HL-60 (cell line): ENCODE data around the gene RNF112.

ENCODE experiments used
- DNase-seq, 2 experiments: peaks; one replicate each; pipeline ENCODE4 v3.0.0-alpha.2; 2010 to 2020; ENCODE audit warnings: low read depth in 1 of 2, low spot score in 1 of 2
- H3K27ac ChIP-seq: fragments of 250-450 bp; sonication (Bioruptor Pico); replicated peaks from 2 replicates; pipeline ENCODE4 v1.5.1; 2020; ENCODE audit warnings: mild to moderate bottlenecking, moderate library complexity
- H3K27me3 ChIP-seq: fragments of 250-450 bp; sonication (Bioruptor Pico); 2 replicates; pipeline ENCODE4 v1.5.1; 2021; ENCODE audit warnings: mild to moderate bottlenecking, moderate library complexity; ENCODE audit not compliant: insufficient read depth, poor library complexity, severe bottlenecking
- H3K4me3 ChIP-seq: replicated peaks from 2 replicates; pipeline ENCODE4 v1.5.1; 2011; ENCODE audit warnings: mild to moderate bottlenecking, control low read depth, low read length; ENCODE audit not compliant: insufficient read depth
- CTCF ChIP-seq: IDR thresholded peaks from one replicate; pipeline ENCODE4 v1.5.1; 2011; ENCODE audit warnings: low read length, control low read depth, inconsistent platforms; ENCODE audit not compliant: insufficient read depth
- GABPA ChIP-seq: IDR thresholded peaks from 2 replicates; pipeline ENCODE4 v1.6.1; 2012; ENCODE audit warnings: low read depth
- POLR2AphosphoS5 ChIP-seq: IDR thresholded peaks from 2 replicates; pipeline ENCODE4 v1.6.1; 2012; ENCODE audit warnings: low read depth
- SPI1 ChIP-seq: IDR thresholded peaks from 2 replicates; pipeline ENCODE4 v1.6.1; 2012; ENCODE audit warnings: low read depth, mild to moderate bottlenecking, borderline replicate concordance
- TF ChIP-seq, protein P1 (sequence below): IDR thresholded peaks from 2 replicates; pipeline ENCODE4 v1.6.1; 2012; ENCODE audit warnings: low read depth; ENCODE audit not compliant: insufficient replicate concordance

RNF112 gene

GRCh38 chr17:19415806-19416775 lies 5.1 kb downstream of the RNF112 start:
- H3K27ac ChIP-seq = no peak overlapping the region
- TF ChIP-seq SPI1 (no peak), POLR2AphosphoS5 (no peak), GABPA (no peak), CTCF (no peak)
- TF ChIP-seq, protein P1, sequence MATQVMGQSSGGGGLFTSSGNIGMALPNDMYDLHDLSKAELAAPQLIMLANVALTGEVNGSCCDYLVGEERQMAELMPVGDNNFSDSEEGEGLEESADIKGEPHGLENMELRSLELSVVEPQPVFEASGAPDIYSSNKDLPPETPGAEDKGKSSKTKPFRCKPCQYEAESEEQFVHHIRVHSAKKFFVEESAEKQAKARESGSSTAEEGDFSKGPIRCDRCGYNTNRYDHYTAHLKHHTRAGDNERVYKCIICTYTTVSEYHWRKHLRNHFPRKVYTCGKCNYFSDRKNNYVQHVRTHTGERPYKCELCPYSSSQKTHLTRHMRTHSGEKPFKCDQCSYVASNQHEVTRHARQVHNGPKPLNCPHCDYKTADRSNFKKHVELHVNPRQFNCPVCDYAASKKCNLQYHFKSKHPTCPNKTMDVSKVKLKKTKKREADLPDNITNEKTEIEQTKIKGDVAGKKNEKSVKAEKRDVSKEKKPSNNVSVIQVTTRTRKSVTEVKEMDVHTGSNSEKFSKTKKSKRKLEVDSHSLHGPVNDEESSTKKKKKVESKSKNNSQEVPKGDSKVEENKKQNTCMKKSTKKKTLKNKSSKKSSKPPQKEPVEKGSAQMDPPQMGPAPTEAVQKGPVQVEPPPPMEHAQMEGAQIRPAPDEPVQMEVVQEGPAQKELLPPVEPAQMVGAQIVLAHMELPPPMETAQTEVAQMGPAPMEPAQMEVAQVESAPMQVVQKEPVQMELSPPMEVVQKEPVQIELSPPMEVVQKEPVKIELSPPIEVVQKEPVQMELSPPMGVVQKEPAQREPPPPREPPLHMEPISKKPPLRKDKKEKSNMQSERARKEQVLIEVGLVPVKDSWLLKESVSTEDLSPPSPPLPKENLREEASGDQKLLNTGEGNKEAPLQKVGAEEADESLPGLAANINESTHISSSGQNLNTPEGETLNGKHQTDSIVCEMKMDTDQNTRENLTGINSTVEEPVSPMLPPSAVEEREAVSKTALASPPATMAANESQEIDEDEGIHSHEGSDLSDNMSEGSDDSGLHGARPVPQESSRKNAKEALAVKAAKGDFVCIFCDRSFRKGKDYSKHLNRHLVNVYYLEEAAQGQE = no peak
- DNase-seq = no peak
- no peak overlapping the region for H3K4me3 ChIP-seq
- H3K27me3 ChIP-seq = no peaks in the 10 kb centered on the region

- Histone ChIP-seq H3K4me3 (no peak overlapping the region), H3K27me3 (no peaks in the 10 kb centered on the region), H3K27ac (no peak overlapping the region)
- TF ChIP-seq CTCF = no peak
- no peak for TF ChIP-seq GABPA
- no peak for TF ChIP-seq POLR2AphosphoS5
- TF ChIP-seq, protein P1 = no peak
- TF ChIP-seq SPI1 = no peak
- DNase-seq = no peak
Observed at GRCh38 chr17:19417611-19418010, 6.6 kb downstream of the RNF112 start.

- Histone ChIP-seq H3K27me3 (no peaks in the 10 kb centered on the region), H3K27ac (no peak overlapping the region), H3K4me3 (no peak overlapping the region)
- TF ChIP-seq, protein P1 = no peak
- TF ChIP-seq SPI1 = peak; percentile 16; the same call in 1 of the 2 replicates
- no peak for TF ChIP-seq CTCF
- TF ChIP-seq GABPA = no peak
- TF ChIP-seq POLR2AphosphoS5 = no peak
- DNase-seq = peak; percentile 11 to 44
Observed at GRCh38 chr17:19418251-19418992, 7.4 kb downstream of the RNF112 start.
